Adrenal gland (tissue), 12 donors: Measurements from ENCODE around the gene SPPL2C. TPM values are rescaled to one million over a fixed set of nuclear protein-coding genes. Genes with fewer than 3 reads are reported as not detected.

ENCODE experiments used
- DNase-seq, 7 donors: peaks; one replicate each; pipeline ENCODE4 v3.0.0-alpha.2; 2019 to 2020
- H3K27ac ChIP-seq, 5 donors: fragments of 200-600 bp; sonication (generic) in 4 of 5; 1 replicate in 3 of 5; 2 replicates in 2 of 5; pipeline versions ENCODE4 v1.5.1 to v1.8.0; 2016 to 2020; ENCODE audit warnings: mild to moderate bottlenecking in 1 of 5
- H3K27me3 ChIP-seq: fragments of 200-600 bp; 2 replicates; pipeline ENCODE4 v1.8.0; 2021
- H3K36me3 ChIP-seq, 2 donors: fragments of 200-600 bp; replicated peaks in 1 of 2; 1 replicate in 1 of 2; 2 replicates in 1 of 2; pipeline versions ENCODE4 v1.5.1 to v1.8.0; 2018 to 2022
- H3K4me1 ChIP-seq, 2 donors: fragments of 200-600 bp; replicated peaks in 1 of 2; 1 replicate in 1 of 2; 2 replicates in 1 of 2; pipeline versions ENCODE4 v1.5.1 to v1.8.0; 2018 to 2021
- H3K4me3 ChIP-seq, 4 donors: fragments of 200-600 bp; sonication (generic) in 3 of 4; one replicate each; pipeline ENCODE4 v1.5.1; 2016 to 2018
- H3K9me3 ChIP-seq, 3 donors: fragments of 200-600 bp; sonication (generic) in 1 of 3; replicated peaks in 1 of 3; 1 replicate in 2 of 3; 2 replicates in 1 of 3; pipeline versions ENCODE4 v1.5.1 to v1.8.0; 2016 to 2021
- POLR2A ChIP-seq, 2 donors: fragments of 450-650 bp; IDR thresholded peaks; one replicate each; pipeline ENCODE4 v1.6.1; 2017; ENCODE audit warnings: antibody characterized with exemption in 2 of 2, mild to moderate bottlenecking in 2 of 2, moderate library complexity in 1 of 2
- WGBS, 4 donors: extraction: QIAGEN DNeasy Blood & Tissue Kit in 2 of 4; methylation state at CpG; one replicate each; pipeline versions ENCODE4 v1.1.5 to v1.1.7; 2013 to 2017; 5-methylcytosine and 5-hydroxymethylcytosine counted together
- intact Hi-C, 2 donors: fragments of 100-400 bp; cut with DNase I; formaldehyde crosslinking; loops; one replicate each; pipeline versions ENCODE4 v1.14.1 to v1.15.0; 2022 to 2023
- polyA plus RNA-seq, 3 donors: library from polyadenylated mRNA; stranded (reverse); fragments of 200-250 nt in 2 of 3; fragments of 350-450 nt in 1 of 3; fragmentation: Illumina TruSeq in 1 of 3; extraction: RNeasy Lipid Tissue Mini Kit (QIAGEN cat#74804) in 1 of 3; gene quantifications; one replicate each; pipeline ENCODE4 v1.2.3, GENCODE V29; 2013 to 2014
- total RNA-seq, 9 donors: library from RNA; depleted of rRNA in 4 of 9; stranded (reverse); fragments of >200 nt in 4 of 9; fragments of 120-200 nt in 1 of 9; fragmentation: NEBNext Ultra II Directional in 1 of 9; extraction: Animal tissue kit (Norgen Biotek cat#: 25700) in 1 of 9; gene quantifications; one replicate each; pipeline versions ENCODE4 v1.1.0 to v1.2.4, GENCODE V29; 2013 to 2023
- TF ChIP-seq, protein P1 (sequence below), 6 experiments: fragments of 450-650 bp in 4 of 6; fragments of 200-600 bp in 2 of 6; sonication (generic) in 1 of 6; IDR thresholded peaks; 1 replicate in 5 of 6; 2 replicates in 1 of 6; pipeline versions ENCODE4 v1.5.1 to v1.8.0; 2016 to 2021; ENCODE audit warnings: antibody characterized with exemption in 6 of 6, mild to moderate bottlenecking in 2 of 6, moderate library complexity in 1 of 6
- donor health status: healthy with polysubstance abuse.
- donor health status: Bipolar disorder and iron deficiency.
- donor health status: DM: yes; HTN: yes; CAD: no.
- donor health status: DM: no; HTN: no; CAD: no.
- donor health status: DM: no; HTN: no; CAD: no.
- donor health status: DM: yes; HTN: yes; CAD: no.

Gene SPPL2C
- total and polyA plus RNA-seq, 12 donors, result not detected

DNA sequence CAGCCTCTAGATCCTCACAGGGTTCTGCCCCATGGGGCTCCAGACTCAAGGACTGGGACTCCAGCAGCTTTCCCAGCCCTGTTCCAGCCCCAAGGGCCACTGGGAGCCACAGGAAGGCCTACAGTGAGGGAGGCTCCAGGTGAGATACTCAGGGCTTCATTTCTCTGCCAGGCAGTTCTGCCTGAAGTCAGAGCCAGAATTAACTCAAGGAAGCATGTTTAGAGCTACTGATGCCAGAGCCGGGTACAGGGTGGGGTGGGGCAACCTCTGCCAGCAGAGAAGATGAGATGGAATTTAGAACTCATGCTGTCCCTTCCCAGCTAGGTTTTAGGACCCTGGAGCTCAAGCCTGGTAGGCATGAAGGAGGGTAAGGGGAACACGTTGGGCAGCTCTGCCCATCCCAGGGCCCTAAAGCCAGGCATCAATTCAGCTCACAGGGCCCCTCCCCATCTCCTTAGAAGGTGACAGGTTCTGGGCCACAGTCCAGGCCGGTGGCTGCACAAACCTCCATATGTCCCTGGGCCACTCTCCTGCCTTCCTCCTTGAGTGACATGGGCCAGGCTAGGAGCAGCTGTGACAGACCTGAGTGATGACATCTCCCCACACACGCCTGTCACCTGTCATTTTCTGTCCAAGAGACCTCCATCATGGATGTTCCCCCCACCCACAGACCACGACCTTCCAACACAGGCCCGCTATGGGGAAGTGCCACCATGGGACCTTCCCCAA lies 24.5 kb upstream of the SPPL2C start:
- no peak overlapping the region for H3K4me3 ChIP-seq
- TF ChIP-seq, protein P1, sequence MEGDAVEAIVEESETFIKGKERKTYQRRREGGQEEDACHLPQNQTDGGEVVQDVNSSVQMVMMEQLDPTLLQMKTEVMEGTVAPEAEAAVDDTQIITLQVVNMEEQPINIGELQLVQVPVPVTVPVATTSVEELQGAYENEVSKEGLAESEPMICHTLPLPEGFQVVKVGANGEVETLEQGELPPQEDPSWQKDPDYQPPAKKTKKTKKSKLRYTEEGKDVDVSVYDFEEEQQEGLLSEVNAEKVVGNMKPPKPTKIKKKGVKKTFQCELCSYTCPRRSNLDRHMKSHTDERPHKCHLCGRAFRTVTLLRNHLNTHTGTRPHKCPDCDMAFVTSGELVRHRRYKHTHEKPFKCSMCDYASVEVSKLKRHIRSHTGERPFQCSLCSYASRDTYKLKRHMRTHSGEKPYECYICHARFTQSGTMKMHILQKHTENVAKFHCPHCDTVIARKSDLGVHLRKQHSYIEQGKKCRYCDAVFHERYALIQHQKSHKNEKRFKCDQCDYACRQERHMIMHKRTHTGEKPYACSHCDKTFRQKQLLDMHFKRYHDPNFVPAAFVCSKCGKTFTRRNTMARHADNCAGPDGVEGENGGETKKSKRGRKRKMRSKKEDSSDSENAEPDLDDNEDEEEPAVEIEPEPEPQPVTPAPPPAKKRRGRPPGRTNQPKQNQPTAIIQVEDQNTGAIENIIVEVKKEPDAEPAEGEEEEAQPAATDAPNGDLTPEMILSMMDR (IDR thresholded peaks at IDR 0.05), result no peak
- no peak for TF ChIP-seq POLR2A (IDR thresholded peaks at IDR 0.05)
- intact Hi-C loops, result no loop called here
- no peaks in the 10 kb centered on the region for H3K36me3 ChIP-seq
- H3K27ac ChIP-seq, result no peak overlapping the region
- no peaks in the 10 kb centered on the region for H3K27me3 ChIP-seq
- H3K4me1 ChIP-seq, result no peaks in the 10 kb centered on the region
- no peak for DNase-seq
- H3K9me3 ChIP-seq, result no peaks in the 10 kb centered on the region
- WGBS, 4 donors, result 62 to 71% (median 66%) methylated on average over 3 to 6 of the region's 6 CpGs

- H3K27ac ChIP-seq, result no peak overlapping the region
- H3K4me1 ChIP-seq, result no peaks in the 10 kb centered on the region
- H3K27me3 ChIP-seq, result no peaks in the 10 kb centered on the region
- no peak overlapping the region for H3K4me3 ChIP-seq
- TF ChIP-seq, protein P1 (IDR thresholded peaks at IDR 0.05), result no peak
- no peak for TF ChIP-seq POLR2A (IDR thresholded peaks at IDR 0.05)
- 90 to 96% (median 93%) methylated on average over 8 to 9 of the region's 9 CpGs for WGBS, 4 donors
- no peaks in the 10 kb centered on the region for H3K9me3 ChIP-seq
- no peaks in the 10 kb centered on the region for H3K36me3 ChIP-seq
- intact Hi-C loops, result no loop called here
- DNase-seq, result no peak
Measured at GRCh38 chr17:45821147-45821546, 23.5 kb upstream of the SPPL2C start.

DNA sequence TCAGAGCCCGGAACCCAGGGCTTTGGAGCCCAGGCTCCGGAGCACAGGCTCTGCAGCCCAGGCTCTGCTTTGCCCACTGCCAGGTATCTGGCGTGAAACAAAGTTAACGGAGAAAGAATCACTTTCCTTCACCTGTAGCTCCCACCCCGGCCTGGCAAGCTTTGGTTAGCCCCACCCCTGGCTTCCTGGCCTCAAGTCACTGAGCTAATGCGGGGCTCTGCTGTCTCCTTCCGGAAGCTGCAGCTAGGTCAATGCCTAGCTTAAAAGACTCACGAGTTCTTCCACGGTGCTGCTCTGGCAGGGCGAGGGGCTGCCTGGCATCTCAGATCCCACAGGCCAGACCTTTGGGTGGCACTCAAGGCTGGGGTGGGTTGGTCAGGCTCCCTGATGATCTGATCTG lies 21.1 kb upstream of the SPPL2C start:
- intact Hi-C loops, result no loop called here
- H3K36me3 ChIP-seq, result no peaks in the 10 kb centered on the region
- H3K27ac ChIP-seq, result no peak overlapping the region
- whole genome bisulfite sequencing, 4 donors, result 74 to 85% (median 79%) methylated on average over 5 to 10 of the region's 10 CpGs
- no peaks in the 10 kb centered on the region for H3K9me3 ChIP-seq
- no peak overlapping the region for H3K4me3 ChIP-seq
- no peak for TF ChIP-seq POLR2A (IDR thresholded peaks at IDR 0.05)
- TF ChIP-seq, protein P1 (IDR thresholded peaks at IDR 0.05), result no peak
- H3K27me3 ChIP-seq, result no peaks in the 10 kb centered on the region
- H3K4me1 ChIP-seq, result no peaks in the 10 kb centered on the region
- no peak for DNase-seq

- no peaks in the 10 kb centered on the region for H3K36me3 ChIP-seq
- no peak overlapping the region for H3K4me3 ChIP-seq
- H3K9me3 ChIP-seq, result no peaks in the 10 kb centered on the region
- H3K4me1 ChIP-seq, result no peaks in the 10 kb centered on the region
- DNase-seq, result no peak
- 55 to 88% (median 78%) methylated on average over 1 to 7 of the region's 7 CpGs for WGBS, 4 donors
- no peak for TF ChIP-seq POLR2A (IDR thresholded peaks at IDR 0.05)
- TF ChIP-seq, protein P1 (IDR thresholded peaks at IDR 0.05), result no peak
- H3K27ac ChIP-seq, result no peak overlapping the region
- intact Hi-C loops, result no loop called here
- no peaks in the 10 kb centered on the region for H3K27me3 ChIP-seq
Measured at GRCh38 chr17:45824475-45824874, 20.2 kb upstream of the SPPL2C start.
